Activated CD8-positive, alpha-beta memory T cell treated with anti-CD3 and anti-CD28 coated beads for 24 hours (primary cell): ENCODE results near the gene CCDC196.

Experiments
- DNase-seq: peaks from one replicate; pipeline ENCODE4 v3.0.0-alpha.2; 2020

CCDC196 gene, protein sequence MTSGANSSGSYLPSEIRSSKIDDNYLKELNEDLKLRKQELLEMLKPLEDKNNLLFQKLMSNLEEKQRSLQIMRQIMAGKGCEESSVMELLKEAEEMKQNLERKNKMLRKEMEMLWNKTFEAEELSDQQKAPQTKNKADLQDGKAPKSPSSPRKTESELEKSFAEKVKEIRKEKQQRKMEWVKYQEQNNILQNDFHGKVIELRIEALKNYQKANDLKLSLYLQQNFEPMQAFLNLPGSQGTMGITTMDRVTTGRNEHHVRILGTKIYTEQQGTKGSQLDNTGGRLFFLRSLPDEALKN

DNA sequence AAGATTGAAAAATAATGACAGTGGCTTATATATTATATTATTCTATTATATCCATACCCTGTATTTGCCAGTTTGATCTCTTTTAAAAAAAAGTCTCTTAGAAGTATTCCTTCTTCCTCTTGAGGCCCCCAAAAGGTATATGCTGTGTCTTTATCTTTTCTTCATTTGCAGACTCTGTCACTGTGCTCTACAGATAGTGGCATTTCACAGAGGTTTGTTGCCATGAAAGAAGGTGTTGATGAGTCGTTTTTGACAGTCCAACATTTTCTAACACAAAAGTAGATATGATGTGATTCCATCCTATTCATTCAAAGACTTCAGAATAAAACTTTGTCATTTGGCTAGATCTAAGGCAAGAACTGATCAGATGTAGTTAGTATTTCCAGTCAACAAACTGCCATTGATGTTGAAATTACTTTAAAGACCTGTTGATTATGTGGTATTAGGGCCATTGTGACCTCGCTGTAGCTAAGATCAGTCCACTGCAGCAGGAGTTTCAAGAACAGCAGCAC lies at the start of gene CCDC196:
TSS of gene CCDC196 (plus strand) at position 462 of the 512 bp plus-strand sequence. CDS start 132 bp downstream, outside the sequence.
- DNase-seq, result no peak

DNA sequence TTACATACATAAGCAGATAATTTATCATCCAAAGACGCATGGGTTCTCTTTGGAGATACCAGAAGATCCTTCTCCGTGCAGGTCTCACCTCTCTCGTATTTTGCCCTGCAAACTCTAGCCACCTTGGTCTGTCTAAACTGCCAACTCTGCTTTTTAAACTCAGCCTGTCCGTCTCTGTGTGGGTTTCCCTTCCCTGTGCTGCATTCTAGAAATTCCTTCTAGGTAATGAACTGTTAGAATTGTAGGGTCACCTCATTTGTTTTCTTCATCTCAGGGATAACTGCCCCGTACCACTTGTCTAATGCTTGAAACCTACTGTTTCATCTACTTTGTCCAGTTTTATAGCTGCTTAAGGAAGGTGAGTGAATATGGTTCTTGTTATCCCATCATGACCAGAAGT lies 45.4 kb upstream of the CCDC196 start:
- no peak for DNase-seq

DNA sequence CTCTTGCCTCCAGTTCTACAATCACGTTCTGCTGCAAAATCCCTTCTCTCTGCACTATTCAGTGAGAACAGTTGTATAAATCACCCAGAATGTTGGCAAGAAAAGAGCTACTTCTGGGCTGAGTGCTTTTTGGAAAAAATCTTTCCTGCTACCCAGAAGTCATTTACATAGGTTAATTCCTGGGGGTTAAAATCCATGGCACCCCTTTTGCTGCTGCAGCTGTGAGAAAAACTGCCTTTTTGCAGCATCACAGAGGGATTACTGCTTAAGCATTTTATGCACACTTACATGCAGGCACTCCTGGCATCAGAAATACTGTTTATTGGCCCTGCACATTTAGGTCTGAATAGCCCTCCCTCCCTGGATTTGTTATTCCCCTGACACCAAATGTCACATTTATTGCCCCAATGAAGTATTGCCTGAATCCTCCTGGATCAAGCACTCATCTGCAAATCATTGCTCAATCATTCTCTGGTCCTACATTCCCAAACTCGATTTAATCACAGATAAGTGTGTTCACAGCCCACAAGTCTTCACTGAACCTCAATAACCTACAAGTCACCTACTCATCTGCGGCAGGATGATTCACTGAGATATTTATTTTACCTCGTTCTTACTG lies 43.1 kb upstream of the CCDC196 start:
- no peak for DNase-seq

DNA sequence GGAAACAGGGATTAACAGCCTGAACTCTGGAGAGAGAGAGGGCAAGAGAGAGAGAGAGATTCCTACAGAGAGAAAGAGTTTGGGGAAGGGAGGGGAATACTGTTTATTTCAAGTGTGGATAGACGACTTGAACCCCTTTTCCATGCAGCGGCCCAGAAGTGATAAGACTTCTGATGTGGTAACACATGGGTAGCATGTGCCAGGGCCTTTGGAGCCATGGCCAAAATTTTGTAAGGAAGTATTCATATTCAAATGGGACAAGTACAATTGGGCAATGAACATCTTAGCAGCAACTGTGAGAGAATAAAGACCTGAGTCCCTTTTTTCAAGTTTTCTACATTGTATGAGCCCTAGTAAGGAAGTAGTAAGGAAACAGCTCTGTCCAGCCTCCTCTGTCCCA lies 42.4 kb upstream of the CCDC196 start:
- no peak for DNase-seq

DNA sequence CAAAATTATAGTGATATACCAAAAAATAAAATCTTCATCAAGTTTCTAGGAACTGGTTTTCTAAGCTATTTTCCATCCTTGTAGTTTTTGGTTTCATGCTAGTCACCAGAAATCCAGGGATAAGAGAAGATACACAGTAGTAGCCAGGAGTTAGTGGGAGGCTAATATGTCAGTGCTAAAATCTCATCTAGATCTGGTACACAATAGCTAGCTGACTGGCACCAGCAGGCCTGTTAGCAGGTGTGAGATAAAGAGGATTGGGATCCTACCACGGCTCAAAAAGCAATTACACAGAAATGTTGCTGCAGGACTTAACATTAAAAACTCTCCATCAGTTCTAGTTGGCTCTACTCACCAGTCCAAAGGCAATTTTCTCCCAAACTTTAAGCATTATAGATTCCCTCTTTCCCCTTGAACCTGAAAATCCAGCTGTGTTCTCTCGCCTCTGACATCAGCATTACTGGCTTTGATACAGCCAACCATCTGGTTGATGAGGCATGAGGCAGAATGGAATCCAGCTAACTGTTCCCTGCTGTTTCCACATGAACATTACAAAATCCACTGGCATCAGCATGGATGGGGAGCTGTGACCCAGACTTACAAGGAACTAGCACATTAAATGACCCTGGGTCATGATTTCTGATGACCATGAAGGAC lies 41.8 kb upstream of the CCDC196 start:
- no peak for DNase-seq

DNA sequence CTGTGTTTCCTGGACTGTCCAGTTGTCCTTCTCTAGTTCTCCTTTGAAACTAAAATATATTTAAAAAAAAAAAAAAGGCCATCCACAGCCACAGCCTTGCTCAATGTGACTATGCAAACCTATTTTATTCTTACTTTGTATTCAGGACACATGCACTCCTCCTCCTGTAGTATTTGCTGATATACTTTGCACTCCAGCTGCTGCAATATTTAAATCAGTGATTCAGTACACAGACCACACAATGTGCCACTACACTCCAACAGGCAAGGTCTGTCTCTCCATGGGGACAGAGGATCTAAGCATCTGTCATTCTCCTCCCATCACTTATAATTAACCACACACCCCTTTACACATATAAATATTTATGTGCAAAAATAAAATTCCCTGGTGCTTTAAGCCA lies 40.2 kb upstream of the CCDC196 start:
- DNase-seq, result no peak

DNA sequence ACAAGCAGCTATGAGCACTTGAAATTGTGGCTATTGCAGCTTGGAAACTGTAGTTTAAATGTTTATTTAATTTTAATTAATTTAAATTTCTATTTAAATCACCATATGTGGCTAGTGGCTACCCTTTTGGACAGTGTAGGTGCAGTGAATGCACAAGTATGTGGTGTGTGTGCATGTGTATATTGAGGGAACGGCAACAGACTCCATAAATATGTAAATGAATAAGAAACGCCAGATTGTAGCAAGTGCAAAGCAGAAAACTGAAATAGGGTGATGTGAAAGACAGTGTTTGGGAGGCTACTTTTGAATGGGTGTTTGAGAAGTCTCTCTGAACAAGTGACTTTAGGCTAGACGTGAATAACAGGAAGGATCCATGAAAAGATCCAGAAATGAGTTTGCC lies 32.7 kb upstream of the CCDC196 start:
- no peak for DNase-seq

DNA sequence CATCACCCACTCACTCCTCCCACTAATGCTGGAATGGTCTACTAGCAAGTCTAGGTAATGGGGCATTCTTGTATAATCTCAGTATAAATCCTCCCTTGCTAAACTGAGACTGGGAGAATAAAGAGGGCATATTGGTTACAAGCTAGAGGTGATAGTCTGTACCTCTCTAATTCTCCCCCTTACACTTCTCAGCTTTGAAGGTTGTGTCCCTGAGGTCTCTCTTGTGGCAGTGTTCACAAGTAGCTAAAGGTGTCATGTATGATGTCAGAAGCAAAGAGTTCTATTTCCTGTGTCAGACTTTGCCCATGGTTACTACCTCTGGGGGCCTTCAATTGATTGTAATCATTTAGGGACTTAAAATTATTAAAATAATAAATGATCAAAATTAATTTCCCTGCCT lies 26.6 kb upstream of the CCDC196 start:
- DNase-seq, result no peak

DNA sequence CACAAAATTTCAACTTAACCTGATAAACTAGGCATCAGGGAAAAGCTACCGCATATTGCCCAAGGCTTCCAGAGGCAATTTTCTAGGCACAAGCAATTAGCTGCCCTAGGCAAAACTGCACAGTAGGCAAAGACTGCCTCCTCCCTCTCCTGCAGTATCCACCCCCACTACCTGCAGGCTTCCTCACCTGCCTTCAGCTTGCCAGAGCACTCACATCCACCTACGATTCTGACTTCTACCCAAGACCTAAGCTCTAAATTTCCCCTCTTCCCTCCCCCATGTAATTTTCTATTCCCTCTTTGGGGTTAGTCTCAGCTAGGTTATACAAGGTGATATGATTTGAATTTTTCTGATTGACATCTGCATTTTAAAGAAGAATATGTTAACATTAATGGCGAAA lies 21.9 kb upstream of the CCDC196 start:
- DNase-seq, result no peak

DNA sequence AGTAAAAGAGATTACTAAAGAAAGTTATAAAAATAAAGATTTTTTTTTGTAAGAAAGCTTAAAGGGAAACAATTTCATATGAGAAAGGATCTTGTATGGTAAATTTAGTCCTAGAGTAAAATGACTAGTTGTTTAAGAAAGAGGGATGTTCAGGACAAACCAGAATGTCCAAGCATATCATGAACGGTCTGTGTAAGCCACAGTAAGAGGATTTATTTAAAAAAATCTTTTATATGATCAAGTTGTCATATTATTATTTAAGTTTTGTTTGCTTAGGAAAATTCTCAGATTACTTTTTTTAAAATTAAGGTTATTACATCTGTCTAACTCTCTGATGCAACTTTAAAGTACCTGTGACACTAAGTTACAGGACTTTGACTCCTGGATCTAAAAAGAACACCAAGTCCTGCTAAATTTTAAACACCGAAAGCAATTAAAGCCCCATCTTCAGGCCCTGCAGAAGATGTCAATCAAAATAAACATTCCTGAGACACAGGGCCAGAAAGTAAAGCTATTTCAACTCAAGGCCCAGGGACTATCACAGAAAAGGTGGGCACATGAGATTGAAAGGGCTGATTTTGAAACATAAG lies 17.3 kb upstream of the CCDC196 start:
- DNase-seq, result no peak

DNA sequence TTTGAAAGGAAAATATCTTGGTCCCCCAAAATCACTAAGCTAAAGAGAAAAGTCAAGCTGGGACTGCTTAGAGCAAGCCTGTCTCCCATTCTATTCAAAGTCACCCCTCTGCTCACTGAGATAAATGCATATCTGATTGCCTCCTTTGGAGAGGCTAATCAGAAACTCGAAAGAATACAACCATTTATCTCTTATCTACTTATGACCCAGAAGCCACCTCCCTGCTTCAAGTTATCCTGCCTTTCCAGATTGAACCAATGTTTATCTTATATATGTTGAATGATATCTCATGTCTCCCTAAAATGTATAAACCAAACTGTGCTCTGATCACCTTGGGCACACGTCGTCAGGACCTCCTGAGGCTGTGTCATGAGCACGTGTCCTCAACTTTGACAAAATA lies 14.6 kb upstream of the CCDC196 start:
- no peak for DNase-seq

DNA sequence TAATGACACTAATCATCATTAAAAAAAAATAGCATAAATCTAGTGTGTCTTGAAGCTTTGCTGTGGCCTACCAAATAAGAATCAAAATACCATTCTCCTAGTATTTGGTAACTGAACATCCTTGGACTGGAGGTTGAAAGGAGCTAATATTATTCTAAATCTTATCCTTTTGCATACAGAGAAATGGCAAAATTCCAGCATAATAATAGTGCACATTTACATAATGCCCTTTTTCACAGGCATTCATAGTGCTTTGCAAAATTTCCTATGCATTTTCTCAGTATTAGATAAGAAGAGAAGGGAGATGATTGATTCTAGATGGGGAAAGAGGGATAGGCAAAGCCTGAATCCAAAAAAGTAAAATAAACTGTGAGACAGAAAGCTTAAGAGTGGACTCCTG lies 13.9 kb upstream of the CCDC196 start:
- no peak for DNase-seq

DNA sequence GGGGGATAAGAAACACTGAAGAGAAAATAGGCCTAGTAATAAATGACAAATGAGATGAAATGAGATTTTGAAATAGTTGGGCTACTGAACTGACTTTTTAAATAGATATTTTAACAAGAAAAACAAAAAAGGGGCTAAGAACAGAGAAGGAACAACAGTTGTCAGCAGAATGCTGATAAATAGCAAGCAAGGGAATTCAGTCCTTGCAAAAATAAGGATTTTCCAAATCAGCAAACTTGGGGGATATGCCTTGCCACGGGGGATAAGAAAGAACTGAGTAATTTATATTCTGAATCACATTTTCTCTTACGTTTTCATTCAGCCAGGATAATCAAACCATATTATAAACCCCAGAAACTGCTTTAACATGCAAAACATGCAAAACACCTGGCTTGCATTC lies 12.9 kb upstream of the CCDC196 start:
- DNase-seq, result no peak

DNA sequence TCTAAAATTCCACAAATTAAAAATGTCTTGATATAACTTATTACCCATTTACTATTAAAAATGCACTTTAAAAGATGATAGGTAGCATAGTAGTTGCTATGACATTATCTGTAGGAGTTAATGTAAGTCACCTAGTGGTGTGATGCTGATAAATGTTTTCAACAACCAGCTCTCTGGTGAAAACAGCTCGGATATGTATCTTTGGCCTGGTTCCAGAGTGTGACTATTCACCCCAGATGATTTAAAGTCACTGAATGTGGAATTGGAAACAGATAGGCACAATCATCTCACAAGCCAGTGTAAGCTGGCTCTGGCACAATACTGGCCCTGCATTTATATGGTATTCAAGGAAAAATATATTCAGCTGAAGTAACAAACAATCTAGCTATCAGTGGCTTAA lies 9.2 kb upstream of the CCDC196 start:
- no peak for DNase-seq

DNA sequence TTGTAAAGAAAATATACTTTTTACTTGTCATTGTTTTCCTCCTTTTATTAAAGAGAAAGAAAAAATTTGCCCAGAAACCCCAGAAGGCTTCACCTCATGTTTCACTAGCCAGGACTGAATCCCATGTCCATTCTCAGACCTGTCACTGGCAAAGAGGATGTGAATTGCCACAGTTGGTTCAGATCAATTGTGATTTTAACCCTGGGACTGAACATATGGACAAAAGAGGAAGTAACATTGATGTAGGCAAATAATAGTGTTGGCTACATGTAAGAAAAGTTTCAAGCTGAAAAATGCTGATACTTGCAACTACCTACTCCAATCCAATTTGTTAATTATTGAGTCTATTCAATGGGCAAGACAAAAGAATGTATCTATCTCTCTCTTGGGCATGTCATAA lies 8.6 kb upstream of the CCDC196 start:
- DNase-seq, result no peak

DNA sequence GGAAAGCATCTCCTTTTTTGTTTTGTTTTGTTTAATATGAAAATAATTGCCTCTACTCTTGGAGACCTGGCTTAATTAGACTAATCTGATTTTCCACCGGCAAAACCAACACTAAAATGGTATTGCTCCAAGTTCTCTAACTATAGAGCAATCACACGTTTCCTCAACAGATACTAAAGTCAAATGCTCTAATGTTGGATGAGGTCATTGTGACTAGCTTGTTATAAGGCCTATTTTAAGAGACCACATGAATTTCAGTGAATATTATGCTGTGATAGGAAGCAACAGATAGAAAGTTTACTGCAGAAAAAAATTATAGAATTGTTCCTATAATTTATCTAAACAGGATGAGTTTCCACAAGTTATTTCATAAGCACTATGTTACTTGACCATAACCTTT lies 3.3 kb upstream of the CCDC196 start:
- no peak for DNase-seq

DNA sequence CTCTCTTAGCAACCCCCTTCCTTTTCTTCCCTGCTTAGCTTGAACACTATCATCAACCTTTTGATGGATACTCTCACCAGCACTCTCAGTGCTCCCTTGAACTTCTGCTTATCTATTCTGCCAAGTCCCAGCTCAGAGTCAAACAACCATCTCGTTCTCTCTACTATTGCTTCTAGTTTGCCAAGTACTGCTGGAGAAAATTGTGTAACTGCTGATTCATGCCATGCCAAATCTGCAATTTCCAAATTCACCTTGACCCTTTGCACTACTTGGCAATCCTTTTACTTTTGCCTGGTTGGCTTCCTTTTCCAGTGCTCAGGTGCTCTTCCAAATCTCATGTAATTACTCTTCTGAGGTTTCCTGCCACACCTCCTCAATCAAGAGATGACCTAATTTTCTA lies 2.8 kb upstream of the CCDC196 start:
- DNase-seq, result no peak

DNA sequence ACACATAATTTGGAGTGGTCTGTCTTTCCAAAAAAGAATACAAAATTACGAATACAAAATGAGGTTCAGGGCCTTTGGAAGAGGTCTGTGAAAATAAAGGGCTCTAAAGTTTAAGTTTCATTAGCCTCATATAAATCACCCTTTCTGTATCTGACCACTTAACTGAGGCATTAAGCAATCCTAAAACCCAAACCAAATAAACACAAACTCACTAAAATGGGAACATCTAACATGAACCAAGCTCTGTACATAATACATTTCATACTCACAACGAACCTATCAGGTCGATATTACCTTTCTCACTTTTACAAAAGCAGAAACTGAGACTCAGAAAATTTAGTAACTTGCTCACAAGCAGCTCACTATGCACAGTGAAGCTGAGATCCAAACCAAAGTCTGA lies 1.1 kb upstream of the CCDC196 start:
- DNase-seq, result no peak

DNA sequence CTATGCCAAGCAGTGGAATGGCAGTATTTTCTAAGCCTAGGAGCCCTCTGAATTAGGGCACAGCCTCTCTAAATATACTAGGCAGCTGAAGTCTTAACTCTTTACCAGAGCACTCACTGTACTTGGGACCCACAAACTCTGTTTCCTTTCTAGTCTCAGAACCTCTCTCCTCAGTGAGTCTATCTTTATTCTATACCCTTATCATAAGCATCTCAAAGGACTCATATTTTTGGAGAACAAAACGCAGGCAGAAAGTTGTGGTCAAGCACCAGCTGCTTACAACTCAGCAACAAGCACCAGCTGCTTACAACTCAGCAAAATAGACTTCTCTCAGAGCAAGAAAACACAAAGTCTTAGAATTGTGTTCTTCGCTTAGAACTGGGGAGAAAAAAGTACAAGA lies 993 bp downstream of the CCDC196 start:
- DNase-seq, result no peak

DNA sequence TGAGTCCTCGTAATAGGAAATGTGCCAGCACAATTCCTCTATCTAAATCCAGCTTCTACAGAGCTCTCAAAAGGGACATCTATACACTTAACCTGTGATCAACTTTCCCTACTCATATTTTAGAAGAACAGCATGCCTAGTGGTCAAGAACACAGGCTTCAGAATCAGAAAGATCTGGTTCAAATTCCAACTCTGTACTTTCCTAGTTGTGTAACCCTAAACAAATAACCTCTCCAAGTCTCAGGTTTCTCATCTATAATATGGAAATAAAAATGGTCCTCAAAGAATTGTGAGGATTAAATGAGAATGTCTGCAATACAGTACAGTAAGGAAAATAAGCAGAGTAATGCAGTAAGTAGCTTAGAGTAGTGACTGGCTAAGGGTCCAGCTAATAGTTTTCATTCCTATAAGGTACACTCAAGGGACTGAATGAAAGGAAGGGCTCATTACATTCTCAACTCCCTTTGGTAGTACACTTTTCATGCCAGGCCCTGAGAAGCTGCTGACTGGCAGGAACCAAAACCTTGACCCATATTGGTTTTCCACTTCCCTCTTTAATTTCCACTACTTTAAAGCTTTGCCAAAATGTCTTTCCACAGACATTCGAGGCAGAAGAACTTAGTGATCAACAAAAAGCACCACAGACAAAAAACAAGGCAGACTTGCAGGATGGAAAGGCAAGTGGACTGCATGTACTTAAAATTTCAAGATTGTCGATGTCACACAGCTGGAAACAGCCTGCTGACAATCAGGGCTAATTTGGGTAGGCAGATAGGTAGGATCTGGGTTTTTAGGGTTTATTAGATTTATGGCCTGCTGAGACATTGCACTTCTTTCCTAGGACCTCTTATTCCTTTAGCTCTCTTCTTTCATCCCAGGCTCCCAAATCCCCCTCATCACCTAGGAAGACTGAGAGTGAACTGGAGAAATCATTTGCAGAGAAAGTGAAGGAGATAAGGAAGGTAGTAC lies 4.3 kb downstream of the CCDC196 start:
- no peak for DNase-seq

DNA sequence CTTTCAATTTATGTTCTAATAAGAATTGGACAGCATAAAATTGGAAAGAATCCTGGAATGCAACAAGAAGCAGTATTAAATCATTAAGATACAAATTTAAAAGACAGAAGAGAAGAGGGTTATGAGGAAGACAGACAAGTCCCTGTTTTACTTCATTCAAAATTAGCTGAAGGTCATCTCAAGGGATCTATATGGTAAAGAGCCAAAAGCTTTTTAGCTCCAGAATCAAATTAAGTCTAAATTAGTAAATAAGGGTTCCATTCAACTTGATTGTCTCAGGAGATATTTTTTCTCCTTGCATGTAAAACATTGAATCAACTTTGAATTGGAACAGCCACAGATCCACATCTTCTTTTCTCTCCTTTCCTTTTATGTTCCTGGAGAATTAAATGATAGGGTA lies 7.6 kb downstream of the CCDC196 start:
- DNase-seq, result no peak

DNA sequence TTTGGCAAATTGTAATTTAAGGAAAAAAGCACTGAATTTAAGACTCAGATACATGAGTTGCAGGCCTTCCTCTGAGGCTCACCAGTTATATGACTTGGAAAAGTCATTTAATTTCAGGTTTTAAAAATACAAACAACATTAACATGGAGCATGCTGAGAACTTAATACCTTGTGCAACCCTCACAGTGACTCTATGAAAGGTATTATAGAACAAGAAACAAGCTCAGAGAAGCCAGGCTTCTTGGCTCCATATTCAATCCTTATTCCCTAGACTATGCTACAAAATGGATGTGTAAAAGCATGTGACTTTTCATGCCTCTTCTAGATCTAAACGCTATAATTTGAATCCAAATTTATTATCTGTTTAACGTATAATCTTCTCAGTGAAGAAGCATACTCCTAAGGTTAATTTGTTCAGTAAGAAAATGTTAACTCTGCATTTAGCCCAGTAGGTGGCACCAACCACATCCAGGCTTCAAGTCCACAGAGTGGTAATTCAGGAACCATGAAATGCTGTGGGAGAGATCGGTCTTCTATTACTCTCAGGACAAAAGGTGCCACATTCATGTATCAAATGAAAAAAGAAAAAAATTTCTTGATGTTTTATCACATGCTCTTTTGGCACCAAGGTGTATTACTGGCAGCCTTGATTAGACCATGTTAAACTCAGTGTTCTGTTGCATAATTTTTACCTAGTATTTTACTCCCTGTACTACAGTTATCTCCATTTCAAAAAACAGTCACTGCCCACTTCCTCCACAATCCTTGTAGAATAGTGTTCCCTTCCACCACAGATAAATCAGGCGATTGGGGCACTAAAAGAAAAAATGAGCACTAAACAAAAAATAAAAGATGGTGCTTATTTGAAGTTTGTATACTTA lies 9.3 kb downstream of the CCDC196 start:
- no peak for DNase-seq
